ENCODE data around the gene SCCPDH.
"Not testable (repeated sequence)": the region's sequence is repeated elsewhere in the genome, so short reads cannot be mapped to it uniquely, and the experiment has no call there.

The SCCPDH gene

GRCh38 chr1:246726255-246726679 lies 2.1 kb downstream of the SCCPDH start:
- H3K27ac ChIP-seq = peak overlapping the region; percentile 94; the same call in 1 of the 2 replicates
- no peak for TF ChIP-seq CTCF (conservative IDR thresholded peaks at IDR 0.05)

GRCh38 chr1:246726881-246727280 lies 2.7 kb downstream of the SCCPDH start:
- H3K27ac ChIP-seq = peak overlapping the region; percentile 94; the same call in 1 of the 2 replicates
- no peak for TF ChIP-seq CTCF (conservative IDR thresholded peaks at IDR 0.05)

DNA sequence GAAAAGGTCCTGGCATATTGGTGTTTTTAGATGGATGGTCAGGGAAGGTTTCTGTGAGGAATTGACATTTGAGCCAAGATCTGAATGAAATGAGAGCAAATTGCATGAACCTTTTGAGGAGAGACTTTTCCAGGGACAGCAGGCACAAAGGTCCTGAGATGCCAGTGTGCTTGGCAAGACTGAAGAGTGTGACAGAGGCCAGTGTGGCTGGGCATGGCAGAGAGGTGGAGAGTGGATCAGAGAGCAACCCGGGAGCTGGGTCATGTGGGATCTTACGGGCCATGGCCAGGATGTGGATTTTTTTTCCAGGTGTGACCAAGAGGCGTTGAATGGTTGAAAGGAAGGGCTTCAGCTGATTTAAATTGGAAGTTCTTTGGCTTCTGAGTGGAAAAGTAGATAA lies 3.4 kb downstream of the SCCPDH start:
- no peak for TF ChIP-seq CTCF (conservative IDR thresholded peaks at IDR 0.05)
- no peak overlapping the region for H3K27ac ChIP-seq

DNA sequence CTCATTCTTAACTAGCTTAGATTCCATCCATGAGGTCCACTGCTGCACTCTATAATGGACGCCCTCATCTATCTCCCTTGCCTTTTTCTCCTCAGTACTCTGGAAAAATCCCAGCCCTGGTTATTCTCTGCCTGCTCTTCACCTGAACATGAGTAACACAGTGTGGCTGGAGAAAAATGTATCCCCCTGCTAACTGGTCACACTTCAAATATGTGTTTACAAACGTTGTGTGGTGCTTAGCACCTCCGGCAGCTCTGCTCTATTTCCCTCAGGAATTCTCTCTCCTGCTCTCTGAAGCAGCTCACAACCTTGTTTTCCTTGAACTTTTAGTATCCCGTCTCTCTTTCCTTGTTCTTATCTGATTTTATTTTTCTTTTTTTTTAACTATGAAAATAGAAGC lies 4.1 kb downstream of the SCCPDH start:
- H3K27ac ChIP-seq = no peak overlapping the region
- no peak for TF ChIP-seq CTCF (conservative IDR thresholded peaks at IDR 0.05)

GRCh38 chr1:246729040-246729439 lies 4.8 kb downstream of the SCCPDH start:
- not testable (repeated sequence) for H3K27ac ChIP-seq

DNA sequence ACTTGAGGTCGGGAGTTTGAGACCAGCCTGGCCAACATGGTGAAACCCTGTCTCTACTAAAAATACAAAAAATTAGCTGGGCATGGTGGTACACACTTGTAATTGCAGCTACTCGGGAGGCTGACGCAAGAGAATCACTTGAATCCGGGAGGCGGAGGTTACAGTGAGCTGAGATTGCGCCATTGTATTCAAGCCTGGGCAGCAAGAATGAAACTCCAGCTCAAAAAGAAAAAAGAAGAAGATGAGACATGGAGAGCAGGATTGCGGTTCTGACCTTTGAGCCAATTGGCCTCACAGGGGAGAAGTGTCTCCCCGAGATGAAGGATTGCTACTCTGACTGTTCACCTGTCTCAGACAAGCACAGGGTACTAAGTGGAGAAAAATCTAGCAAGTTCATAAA lies 6.6 kb downstream of the SCCPDH start:
- H3K27ac ChIP-seq = no peak overlapping the region
- TF ChIP-seq CTCF (conservative IDR thresholded peaks at IDR 0.05) = no peak

GRCh38 chr1:246731873-246732272 lies 7.7 kb downstream of the SCCPDH start:
- not testable (repeated sequence) for H3K27ac ChIP-seq

DNA sequence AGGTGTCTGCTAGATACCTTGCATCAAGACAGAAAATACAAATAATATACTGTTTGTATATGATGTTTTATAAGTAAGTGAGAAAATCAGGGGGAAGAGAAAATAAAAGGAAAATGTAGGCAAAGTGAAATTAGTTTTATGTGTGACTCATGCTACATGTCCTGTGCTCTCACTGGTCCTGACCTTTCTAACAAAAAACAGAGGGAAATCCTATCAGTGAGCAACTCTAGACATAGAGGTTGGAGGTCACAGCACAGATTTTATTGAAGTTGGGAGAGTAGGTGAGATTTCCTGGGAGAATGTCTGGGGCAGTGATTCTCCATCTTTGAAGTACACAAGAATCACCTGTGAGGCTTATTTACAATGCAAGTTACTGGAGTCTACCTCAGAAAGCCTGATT lies 9.5 kb downstream of the SCCPDH start:
- no peak for TF ChIP-seq CTCF (conservative IDR thresholded peaks at IDR 0.05)

DNA sequence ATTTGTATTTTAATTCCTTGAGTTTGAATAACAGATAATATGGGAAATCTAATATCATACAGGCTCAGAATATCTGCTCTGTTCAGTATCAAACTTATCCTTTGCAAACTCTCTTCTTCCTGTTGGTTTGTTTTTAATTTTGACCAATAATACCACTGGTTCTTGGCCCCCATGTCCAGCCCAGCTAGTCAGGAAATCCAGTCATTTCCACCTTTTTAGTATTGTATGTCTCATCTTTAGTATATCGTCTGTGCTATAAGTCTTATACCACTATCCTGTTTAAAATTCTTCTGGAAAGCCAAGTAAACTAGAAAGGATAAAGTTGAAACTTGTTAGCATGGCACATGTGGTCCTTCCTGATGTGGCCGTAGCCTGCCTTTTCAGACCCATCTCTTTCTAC lies 10.7 kb downstream of the SCCPDH start:
- peak overlapping the region; percentile 84 for H3K27ac ChIP-seq
- no peak for TF ChIP-seq CTCF (conservative IDR thresholded peaks at IDR 0.05)

More for the DNA sequence above, 9.5 kb downstream of the SCCPDH start:
- peak overlapping the region; percentile 84 for H3K27ac ChIP-seq

Data from VCaP (cell line).